DMS114 treated with DMSO at 0.1 percent for 48 hours (cell line): ENCODE measurements around the gene HOXA10.

Experiments
- DNase-seq: peaks from one replicate; lab custom pipeline; 2025; ENCODE audit not compliant: unreplicated experiment; lab: John Stamatoyannopoulos, UW

The HOXA10 gene

DNA sequence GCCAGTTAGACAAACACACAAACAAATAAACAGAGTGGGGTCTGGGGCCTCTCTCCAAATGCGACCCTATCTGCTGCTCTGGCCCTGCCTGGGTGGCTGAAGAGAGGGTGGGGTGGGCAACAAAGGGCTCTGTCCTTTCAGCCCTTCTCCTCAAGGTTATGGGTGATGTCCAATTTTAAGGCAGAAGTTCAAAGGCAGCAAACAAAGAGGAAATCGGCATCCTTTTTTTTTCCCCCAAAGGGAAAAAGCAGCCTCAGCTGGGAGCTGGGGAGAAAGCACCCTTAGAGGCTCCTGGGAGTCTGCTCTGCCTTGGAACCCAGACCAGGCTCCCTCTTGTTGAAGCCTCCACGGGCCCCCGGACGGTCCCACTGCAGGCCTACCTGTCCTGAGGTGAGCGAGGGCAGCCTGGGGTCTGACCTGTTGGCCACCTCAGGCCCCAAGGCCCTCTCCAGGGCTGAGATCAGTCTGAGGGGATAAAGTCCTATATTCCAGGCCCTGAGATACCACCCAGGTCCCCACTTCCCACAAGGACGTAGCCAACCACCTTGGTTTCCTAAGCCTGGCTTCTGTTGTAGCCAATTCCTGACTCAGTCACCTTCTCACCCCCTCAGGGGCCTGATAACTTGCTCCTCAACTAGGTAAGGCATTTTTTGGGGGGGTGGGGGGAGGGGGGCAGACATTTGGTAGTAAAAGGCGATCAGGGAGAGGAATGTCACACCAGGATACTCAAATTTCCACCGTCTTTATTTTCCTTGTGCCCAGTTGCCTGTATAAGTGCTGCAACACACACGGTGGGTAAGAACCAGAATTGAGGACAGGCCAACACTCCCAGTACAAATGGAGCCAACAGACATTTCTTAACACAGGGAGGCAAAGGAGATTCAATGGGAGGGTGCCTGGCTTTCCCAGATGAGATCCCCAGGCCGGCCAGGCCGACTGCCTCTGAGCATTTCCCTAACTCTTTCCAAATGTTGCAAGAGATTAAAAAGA, 6.6 kb upstream of the HOXA10 start:
- no peak for DNase-seq

DNA sequence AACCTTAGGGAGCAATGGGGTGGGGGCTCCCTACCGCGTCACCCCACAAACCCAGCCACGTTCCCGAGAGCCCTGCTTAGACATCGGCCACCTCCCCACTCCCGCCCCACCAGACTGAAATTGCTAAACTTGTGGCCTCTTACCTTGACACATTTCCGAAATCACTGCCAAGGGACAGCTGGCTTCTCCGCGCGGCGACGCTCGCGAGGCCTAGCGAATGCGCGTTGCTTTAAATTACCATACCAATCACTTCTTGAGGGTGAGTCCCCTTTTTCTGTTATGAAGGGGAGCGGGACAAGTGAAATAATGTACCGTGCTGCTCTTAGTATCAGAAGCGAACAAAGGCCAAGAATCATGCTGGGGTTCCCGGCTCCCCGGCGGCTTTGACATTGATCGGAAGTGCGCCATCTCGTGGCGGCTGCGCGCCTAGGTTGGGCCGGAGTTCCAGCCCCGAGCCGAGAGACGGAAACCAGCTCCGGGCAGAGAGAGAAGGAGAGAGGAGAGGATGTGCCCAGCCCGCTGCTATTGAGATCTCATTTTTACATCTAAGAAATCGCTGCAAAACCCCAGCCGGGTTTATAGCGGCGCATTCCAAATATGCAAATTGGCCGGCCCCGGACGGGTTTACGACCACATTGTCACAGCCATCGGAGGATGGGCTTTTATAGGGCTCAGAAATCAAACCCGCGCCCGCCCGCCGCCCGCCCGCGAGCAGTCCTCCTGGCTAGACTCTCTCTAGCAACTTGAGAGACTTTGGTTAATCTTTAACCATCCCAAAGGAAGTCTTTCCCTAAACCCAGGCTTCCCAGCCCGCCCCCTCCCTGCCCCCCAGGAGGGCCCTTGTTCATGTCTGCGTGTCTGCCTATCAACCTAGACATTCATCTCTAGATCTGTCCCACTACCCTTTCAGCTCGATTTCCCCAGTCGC, 5.6 kb upstream of the HOXA10 start:
- DNase-seq: no peak

DNA sequence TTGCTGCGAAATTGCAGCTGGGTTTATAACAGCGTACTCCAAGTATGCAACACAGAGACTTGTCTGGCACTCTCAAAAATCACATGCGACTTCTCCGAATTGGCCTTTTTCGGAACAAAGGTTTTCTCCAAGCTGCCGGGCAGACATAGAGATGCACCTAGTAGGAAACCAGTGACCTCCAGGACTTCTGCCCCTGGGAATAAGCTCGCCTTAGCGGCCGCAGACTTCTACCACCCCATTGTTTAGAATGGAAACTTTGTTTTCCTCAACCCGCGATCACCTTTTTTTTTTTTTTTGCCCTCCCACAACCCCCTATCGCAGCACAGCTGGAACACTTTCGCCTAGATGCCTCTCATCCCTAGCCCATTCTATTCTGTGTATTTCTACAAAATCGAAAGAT, 4.9 kb upstream of the HOXA10 start:
- DNase-seq: no peak

DNA sequence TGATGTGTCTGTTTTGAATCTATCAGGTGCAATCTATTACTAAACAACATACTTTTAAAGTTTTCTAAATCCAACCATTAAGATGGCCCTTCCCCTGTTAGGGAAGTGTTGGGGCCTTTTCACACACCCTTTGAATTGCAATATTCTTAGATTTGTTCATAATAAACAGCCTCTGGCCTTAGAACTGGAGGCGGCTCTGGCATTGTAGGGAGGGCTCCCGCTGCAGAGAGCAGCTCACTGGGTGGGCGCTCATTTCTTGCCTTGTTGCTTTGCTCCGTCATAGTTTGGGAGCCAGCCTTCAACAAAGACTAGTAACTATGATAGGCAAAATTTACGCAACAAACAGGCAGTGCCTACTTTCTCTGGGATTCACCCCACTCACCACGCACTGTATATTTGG, 4.2 kb upstream of the HOXA10 start:
- DNase-seq: no peak

DNA sequence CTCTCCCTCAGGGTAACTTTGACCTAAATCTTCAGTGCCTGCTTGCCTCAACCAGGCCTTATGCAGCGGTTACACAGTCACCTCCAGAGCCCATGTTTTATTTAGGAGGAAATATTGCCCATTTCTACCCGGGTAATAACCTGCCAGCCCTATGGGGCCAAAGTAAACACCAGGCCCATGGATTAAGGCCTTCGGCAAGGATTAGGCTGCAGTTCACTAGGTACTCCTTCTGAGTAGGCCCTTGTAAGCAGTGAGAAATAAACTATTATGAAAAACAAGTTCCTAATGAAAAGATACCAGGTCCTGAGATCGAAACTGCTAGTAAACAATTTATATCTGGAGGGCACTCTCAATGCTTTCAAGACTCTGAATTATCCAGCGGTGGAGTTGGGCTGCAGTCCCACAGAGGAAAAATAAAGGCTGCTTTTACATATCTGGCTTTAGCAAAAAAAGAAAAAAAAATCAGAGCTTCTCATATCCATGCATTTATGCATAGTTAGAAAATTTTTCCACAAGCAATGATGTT, 3.7 kb upstream of the HOXA10 start:
- DNase-seq: no peak

DNA sequence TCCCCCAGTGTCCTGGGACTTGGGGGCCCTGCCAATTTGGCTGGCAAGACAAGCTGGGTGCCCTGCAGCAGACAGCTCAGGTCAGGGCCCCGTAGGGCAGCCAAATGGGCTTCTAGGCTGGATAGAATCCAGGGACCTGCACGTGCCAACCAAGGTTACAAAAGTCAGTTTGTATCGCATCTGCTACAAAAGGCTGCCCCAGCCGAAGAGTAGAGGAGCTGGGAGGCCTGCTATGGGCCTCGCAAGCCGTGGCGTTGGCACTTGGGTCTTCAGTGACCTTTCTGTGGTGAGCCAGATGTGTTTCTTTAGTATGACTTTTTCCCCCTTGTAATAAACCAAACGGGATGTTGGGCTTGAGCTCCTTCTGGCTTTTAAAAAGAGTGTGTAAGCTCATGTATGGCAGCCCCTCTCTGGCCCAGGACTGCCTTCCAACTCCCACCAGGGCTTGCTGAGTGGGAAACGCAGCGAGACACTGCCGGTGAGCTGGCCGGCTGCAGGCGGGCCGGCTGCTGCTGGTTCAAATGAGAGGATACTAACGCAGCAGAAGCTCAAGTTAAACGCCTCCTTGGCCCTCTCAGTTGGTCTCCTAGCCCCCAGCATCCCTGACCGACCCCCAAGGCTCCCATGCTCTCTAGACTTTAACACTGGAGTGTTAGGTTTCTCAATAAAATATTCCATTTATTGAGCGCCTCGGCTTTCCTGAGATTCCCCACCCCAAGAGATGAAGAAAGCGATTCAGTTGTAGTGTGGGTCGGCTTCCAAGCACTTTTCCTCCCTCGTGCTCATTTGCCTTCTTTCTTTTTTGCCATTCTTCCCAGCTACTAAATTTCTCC, 3.1 kb upstream of the HOXA10 start:
- no peak for DNase-seq

DNA sequence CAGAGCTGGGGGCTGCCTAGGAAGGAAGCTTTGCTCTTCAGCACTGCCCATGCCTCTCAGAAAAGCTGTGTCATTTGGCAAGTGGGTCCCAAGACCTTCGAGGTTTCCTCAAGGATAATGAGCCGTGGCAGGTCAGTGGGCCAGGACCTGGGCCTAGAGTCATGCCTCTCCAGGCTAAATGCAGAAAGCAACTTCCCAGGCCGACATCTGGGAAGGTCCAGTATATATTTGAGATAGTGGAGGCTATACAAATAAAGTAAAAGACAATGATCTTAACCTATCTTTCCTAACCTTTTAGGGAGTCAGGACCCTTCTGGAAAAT, 2.4 kb upstream of the HOXA10 start:
- no peak for DNase-seq

DNA sequence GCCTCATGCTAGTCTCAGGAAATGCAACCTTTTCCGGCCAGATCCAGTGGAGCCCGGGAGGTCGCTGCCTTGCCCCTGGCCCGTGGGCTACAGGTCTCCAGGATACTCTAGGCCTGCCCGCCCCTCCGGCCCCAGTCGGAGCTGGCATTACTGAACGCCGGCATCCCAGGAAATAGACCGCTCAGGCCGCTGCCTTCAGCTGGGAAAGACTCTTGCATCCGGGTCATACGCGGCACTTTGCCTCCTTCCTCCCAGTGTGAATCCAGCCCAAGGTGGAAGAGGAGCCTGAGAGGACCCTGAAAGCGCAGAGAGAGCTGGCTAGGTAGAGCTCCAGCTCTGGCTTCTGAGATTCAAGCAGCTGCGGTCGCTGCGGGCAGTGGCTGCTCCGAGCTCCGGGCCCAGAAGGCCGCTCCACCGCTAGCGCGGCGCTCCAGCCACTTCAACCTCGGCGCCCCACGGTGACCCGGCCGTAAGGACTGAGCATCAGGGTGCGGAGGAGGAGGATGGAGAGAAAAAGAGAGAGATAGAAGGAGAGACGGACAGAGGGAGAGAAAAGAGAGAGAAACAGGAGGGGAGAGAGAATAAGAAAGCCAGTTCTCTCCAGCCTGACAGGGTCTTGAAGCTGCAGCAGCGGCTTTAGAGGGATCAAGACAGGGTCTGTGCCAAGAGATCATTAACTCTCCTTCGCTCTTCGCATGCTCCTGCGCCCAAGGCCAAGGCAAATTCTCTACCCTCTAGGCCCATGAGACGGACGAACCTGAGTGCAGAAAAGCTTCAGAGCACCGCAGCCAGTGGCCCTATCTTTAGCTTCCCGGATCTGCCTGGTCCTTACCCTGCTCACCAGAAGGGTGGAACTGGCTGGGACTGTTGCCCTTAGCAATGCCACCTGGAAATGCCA, 1.8 kb upstream of the HOXA10 start:
- DNase-seq: no peak

DNA sequence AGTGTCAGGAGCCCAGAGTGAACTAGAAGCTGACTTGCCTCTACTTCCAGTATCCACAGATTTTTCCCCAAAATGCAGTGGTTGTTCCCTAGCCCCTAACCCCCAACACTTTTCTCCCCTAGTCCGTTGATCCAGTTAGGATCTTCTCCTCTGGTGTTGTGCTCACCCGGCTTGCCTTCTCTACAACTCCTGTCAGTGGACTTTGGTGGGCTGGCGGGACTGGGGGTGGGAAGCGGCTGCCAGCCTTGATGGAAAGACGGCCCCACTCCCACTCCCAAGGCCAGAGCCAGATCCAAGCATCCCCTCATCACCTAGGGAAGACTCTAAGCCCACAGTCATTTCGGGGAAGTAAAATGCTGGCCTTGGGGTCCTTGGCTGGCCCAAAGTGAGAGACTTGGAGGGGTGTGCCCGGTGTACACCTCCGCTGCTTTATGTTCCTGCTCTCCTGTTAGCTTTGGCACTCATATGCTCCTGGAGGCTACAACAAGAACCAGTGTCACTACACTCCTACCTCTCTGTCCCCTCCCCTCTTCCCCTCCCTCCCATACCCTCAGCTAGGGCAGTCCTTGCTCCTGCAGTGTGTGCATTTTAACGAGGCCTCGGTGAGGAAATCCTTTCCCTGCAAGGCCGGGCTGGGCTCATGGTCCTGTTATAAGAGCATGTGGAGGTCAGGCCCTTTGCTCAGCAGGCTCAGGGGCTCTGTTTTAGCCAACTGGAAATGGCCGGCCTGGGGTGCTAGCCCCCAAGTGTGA, 930 bp upstream of the HOXA10 start:
- DNase-seq: no peak

DNA sequence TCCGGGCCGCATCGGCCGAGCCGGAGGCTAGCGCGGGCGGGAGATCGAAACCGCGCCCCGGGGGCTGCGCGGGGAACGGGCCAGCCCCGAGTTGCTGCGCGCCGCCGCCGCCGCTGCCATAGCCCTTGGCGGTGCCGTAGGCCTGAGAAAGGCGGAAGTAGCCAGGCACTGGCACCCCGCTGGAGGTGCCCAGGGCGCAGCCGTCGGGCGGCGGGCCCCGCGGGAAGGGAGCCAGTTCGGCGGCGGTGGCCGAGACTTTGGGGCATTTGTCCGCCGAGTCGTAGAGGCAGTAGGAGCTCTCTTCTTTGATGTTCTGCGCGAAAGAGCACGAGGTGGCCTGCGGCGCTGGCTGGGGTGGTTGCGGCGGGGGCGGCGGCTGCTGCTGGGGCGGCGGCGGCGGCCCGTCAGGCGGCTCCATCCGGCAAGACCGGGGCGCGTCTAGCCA, 587 bp downstream of the HOXA10 start:
- DNase-seq: no peak

DNA sequence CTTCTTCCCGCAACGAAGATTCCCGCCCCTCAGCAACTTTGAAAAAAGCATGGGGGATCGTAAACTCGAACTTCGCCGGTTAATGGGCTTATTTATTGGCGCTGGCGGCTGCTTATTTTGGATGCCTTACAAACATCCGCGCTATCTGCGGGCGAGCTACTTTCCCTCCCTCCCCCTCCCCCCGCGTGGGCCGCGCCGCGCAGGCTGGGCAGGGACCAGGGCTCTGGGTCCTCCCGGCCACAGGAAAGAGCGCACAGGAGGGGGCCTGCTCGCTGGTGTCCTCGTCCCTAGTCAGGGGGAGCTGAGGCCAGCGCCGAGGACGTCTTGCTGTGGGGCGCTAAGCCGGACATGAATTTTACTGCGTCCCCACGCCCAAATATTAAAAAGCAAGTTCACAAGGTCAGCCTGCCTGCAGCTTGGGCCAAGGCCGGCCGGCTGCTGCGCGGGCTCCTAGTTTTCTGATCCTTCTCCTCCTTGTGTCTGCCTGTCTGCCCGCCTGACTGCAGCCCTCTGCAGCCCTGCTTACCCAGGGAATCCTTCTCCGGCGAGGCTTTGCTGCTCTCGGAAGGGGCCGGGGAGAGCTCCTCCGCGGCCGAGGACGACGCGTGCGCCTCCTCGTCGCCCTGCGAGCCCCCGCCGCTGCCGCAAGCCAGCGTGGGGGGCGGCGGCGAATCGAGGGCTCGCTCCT, 1.2 kb downstream of the HOXA10 start:
- no peak for DNase-seq

DNA sequence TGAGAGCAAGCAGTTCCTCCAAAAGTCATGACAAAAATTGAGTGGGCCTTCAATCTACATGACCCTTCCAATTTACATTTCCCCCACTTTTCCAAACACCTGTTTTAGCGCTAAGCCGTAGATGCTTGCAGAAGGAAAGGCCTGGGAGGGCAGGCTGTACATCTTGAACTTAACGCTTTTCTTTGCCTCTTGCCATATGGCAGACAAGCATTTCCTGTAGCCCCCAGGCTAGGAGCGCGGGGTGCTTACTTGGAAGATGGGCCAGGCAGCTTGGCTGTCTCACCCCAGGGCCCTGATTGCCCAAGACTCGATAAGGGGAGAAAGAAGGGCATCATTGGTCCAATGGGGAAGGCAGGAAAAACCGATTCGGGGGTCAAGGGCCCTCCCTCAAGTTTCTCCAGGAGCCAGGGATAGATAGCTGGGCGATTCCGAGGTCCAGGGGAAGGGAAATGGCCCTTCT, 1.8 kb downstream of the HOXA10 start:
- DNase-seq: no peak

DNA sequence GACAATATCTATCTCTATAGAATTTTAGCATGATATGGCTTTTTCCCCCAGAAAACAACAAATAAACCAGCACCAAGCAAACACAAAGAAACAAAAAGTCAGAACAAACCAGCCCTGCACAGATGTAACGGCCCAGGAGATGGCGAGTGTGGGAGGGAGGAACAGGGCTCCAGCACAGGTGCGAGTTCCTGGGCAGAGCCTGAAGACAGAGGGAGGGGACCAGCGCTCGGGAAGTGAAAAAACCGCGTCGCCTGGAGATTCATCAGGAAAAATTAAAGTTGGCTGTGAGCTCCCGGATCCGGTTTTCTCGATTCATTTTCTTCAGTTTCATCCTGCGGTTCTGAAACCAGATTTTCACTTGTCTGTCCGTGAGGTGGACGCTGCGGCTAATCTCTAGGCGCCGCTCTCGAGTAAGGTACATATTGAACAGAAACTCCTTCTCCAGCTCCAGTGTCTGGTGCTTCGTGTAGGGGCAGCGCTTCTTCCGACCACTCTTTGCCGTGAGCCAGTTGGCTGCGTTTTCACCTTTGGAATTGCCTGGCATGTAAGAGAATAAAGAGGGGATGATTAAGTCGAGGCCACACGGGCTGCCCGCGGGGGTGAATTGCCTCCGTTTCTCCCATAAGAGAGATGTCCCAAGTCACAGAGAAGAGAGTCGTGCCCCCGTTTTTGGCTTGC, 2.3 kb downstream of the HOXA10 start:
- no peak for DNase-seq

DNA sequence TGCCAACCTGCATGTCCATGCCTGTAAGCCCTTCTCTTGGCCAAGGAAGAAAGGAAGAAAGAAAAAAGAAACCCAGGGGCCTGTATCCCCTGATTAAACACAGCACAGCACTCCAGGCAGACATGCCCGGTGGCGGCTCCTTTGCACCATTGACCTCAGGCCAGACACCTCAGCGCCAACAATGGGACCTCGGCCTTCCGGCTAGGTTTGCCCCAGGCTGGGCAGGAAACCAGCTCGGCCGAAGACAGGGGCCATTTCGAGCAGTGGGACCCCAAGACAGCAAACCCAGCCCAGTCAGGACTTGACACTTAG, 2.8 kb downstream of the HOXA10 start:
- no peak for DNase-seq

DNA sequence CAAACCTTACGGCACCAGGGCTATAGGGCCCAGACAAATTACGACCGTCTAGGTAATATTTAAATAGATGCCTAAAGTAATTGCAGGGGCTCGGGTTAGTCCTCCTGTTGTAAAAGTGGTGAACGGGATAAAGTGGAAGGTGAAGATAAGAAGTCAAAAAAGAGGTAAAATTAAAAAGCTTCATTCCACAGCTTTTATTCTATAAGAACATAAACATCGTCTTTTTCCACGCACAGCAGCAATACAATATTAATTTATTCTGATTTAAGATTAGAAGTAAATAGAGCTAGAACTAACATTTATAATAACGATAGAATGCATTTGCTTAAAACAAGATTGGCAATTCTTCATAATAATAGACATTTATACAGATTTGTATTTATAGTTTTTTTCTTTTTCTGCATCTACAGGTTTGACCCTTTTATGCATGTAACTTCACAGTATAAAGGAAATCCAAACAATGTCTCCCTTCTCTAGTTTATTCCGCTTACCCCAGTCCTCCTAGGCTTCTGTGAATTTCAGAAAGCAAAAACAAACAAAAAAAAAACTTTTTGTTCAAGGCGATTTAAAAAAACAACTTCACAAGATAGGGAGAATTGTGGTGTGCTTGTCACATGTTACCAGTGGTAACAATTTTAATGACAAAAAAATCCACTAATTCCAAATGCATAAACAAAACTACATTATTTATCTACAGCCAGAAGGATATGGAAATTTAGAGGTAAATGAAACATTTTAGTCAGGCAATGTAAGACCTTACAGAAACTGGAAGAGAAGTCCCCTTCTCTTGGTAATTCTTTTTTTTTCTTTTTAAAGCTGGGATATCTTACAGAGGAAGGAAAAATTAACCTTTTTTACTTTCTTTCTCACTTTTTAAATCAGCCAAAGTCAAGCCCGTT, 3.4 kb downstream of the HOXA10 start:
- no peak for DNase-seq

DNA sequence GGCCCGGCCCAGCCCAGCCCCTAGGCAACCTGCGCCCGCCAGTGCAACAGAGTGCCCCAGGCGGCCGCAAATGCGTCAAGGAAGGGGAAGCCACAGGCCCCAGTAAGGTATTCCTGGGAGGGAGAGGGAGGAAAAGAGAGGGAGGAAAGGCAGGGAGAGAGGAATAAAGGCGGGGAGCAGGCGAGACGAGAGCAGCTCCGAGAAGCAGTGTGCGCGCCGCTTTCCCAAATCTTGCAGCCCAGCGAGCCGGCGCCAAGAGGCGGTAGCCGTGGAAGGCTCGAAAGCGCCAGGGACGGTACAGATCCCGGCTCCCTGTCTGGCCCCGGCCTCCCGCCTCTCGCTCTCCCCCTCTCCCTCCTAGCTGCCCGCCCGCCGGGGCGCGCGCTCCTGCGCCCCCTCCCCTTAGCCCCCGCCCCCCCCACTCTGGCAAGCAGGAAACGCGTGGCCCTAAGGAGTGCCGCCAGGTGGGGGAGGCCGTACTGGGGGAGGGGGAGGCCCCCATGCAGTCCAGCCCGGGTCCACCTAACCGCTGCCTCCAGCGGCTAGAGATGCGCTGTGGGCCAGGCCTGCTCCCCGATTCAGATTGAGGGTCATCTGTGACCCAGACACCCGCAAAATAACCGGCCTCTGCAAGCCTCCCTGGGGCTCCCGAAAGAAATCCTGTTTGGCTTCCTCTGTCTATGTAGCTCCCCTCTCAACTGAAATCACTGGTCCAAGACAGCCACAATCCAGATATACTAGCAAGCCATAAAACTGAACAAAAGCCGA, 4.3 kb downstream of the HOXA10 start:
- no peak for DNase-seq
